NOMO-1 (cell line): ENCODE data around the gene MPDU1.
"Not testable (repeated sequence)": the region's sequence is repeated elsewhere in the genome, so short reads cannot be mapped to it uniquely, and the experiment has no call there.

Source experiments
- DNase-seq, 2 experiments: peaks; one replicate each; lab custom pipeline; 2025; ENCODE audit not compliant: unreplicated experiment in 2 of 2; lab: John Stamatoyannopoulos, UW

MPDU1 gene

DNA sequence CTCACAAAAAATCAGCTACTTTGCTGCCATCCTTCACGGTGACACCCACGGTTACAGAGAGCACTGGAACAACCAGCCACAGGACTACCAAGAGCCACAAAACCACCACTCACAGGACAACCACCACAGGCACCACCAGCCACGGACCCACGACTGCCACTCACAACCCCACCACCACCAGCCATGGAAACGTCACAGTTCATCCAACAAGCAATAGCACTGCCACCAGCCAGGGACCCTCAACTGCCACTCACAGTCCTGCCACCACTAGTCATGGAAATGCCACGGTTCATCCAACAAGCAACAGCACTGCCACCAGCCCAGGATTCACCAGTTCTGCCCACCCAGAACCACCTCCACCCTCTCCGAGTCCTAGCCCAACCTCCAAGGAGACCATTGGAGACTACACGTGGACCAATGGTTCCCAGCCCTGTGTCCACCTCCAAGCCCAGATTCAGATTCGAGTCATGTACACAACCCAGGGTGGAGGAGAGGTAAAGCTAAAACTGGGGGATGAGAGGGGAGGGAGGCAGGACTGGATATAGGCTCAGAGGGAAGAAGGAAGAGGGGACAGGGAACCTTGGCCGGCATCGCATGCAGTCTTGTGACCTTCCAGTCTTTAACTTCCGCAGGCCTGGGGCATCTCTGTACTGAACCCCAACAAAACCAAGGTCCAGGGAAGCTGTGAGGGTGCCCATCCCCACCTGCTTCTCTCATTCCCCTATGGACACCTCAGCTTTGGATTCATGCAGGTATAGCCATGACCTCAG lies 3.6 kb upstream of the MPDU1 start:
- DNase-seq: peak in 1 of 2 experiments; percentile 55

DNA sequence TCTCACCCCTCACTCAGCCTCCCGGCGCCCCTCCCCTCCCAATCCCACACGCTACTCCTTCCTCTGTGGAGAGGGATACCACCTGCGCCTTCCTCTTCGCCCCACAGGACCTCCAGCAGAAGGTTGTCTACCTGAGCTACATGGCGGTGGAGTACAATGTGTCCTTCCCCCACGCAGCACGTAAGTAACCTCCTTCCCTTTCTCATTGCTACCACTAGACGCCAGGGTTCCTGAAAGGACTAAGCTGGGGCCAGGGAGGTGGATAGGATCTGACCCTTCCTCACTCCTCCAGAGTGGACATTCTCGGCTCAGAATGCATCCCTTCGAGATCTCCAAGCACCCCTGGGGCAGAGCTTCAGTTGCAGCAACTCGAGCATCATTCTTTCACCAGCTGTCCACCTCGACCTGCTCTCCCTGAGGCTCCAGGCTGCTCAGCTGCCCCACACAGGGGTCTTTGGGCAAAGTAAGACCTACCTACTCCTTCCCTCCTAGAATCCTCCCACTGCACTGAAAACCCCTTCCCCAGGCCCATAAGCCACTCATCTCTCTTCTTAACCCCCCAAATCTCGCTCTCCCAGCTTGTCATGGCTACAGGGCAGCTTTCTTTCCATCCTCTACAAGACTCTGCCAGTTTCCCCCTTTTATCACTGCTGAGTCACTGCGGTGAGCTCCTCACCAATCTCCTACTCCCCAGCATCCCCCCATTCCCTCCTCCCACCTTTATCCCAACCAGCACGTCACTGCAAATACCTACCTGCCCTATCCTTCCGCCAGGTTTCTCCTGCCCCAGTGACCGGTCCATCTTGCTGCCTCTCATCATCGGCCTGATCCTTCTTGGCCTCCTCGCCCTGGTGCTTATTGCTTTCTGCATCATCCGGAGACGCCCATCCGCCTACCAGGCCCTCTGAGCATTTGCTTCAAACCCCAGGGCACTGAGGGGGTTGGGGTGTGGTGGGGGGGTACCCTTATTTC lies 2.8 kb upstream of the MPDU1 start:
- no peak for DNase-seq

DNA sequence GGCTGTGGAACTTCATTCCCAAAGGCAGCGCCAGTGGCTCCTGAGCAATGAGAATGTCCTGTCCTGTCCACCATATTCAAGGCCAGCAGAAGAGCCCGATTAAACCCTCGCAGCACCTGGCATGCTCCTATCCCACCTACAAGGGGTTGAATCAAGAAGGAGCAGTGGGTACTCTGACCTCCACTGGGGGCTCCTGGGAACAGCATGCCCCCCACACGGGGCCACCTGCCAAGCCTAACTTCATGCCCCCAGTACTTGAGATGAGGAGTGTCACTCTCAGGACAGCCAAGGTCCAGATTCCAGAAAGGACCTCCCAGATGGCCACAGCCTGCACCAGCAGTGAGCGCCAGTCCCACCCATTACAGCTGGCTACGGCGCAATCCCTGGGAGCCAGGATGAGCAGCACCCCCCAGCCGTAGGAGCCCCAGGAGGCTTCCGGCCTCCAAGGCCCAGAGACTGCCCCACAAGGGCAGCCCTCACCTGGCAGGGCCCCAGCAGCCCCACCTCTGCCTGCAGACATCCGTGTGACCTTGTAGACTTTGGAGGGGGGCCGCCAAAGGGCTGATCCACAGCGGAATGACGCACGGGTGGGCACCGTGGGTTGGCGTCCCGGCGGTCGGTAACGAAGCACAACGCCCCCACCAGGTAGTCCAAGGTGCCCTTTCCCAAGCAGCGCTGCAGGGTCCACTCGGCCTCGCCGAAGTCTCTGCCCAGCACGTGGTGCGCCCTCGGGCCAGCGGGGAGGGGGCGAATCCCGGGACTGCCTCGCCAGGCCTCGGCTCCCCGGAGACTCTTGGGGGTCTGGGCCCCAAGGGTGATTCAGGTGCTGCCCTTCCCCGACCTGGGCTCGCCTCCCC lies 1.0 kb upstream of the MPDU1 start:
- no peak for DNase-seq

DNA sequence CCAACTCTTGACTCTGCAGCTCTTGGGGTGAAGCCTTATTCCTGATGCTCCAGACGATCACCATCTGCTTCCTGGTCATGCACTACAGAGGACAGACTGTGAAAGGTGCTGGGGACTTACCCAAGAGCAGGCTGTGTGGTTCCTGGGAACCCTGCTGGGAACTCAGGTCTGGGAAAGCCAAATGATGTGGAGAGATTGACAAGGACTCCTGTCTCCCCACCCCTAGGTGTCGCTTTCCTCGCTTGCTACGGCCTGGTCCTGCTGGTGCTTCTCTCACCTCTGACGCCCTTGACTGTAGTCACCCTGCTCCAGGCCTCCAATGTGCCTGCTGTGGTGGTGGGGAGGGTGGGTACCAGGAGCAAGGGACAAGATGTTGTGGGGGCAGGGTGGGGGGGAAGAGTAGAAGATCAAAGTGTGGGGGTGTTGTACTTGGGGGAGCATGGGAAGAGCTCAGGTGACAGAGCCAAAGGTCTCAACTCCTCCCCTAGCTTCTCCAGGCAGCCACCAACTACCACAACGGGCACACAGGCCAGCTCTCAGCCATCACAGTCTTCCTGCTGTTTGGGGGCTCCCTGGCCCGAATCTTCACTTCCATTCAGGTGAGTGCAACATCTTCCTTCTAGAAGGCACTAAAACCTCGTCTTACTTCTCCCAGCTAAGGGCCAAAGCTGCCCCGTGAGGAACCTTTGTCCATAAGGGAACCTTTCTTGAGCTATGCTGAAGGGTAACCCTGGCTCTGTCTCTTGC lies 3.2 kb downstream of the MPDU1 start:
- peak in 1 of 2 experiments; percentile 26 for DNase-seq

DNA sequence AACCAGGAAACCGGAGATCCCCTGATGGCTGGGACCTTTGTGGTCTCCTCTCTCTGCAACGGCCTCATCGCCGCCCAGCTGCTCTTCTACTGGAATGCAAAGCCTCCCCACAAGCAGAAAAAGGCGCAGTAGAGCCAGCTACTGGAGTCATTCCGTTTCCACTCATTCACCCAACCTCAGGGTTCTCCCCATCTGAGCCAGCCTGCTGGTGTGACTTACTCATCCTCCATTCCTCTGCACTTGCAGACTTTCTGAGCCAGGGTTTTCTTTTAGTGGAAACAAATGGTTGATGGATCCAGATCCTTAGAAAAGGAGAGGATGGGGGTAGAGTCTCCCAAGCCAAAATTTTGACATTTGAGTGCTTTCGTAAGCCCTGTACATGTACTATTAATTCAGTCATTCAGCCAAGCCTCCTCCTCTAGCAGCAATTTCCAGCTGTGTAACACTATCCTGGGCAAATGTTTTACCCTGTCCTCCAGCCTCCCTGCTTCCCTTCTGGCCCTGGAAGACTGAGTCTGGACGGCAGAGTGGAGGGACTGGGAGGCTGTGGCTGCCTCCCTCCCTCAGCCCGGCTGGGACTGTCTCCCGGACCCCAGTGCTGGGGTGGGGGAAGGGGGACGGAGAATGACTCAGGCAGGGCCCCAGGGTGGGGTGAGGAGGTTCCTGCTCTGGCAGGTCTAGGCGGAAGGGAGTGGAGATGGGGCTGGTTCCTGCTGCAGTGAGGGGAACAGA lies 3.9 kb downstream of the MPDU1 start:
- peak; percentile 26 to 42 for DNase-seq

DNA sequence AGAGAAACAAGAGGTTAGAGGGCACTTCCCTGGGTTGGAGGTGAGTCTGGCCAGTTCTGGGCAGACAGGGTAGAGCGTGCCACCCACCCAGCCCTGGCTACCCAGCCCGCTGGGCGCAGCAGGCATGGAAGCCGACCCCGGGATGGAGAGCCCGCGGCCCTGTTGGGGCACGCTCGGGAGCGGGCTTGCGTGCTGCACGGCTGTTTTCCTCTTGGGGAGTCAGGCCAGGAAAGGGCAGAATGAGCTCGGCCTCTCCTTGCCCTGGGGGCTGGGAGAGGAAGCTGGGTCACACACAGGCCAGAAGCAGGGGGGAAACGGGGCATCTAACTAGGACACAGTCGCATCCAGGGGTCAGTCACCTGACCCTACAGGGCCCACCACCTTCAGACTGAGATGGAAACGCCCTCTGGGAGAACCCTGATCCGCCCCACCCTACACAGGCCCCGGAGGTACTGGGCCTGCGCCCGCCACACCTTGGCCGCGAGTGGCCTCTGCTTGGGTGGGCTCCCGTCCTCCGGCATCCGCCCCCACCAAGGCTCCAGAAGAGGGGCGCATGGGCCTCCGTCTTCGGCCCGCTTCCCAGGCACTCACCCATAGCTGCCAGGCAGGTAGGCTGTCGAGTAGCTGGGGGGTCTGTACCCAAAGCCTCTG lies 5.0 kb downstream of the MPDU1 start:
- no peak for DNase-seq

DNA sequence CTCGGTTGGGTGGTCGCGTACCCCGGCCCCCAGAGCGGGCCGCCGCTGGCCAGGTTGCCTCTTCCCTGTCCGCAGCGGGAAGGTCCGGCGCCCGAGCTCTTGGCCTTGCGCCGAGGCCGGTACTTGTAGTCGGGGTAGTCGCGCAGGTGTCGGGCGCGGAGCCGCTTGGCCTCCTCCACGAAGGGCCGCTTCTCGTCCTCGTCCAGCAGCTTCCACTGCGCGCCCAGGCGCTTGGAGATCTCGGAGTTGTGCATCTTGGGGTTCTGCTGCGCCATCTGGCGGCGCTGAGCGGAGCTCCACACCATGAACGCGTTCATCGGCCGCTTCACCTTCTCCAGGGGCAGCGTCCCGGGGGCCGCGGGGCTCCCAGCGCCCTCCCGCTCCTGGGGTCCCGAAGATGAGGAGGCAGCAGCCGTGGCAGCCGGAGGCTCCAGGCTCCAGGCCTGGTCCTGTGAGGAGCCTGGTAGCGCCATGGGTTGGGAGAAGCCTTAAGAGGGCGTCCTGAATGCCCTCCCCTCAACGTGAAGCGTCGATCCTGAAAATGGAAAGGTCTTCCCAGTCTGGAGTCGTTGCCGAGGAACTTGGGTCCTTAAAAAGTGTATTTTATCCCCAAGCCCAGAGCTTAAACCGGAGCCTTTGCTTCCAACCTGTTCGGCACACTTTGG lies 5.7 kb downstream of the MPDU1 start:
- DNase-seq: peak; percentile 63 to 74

DNA sequence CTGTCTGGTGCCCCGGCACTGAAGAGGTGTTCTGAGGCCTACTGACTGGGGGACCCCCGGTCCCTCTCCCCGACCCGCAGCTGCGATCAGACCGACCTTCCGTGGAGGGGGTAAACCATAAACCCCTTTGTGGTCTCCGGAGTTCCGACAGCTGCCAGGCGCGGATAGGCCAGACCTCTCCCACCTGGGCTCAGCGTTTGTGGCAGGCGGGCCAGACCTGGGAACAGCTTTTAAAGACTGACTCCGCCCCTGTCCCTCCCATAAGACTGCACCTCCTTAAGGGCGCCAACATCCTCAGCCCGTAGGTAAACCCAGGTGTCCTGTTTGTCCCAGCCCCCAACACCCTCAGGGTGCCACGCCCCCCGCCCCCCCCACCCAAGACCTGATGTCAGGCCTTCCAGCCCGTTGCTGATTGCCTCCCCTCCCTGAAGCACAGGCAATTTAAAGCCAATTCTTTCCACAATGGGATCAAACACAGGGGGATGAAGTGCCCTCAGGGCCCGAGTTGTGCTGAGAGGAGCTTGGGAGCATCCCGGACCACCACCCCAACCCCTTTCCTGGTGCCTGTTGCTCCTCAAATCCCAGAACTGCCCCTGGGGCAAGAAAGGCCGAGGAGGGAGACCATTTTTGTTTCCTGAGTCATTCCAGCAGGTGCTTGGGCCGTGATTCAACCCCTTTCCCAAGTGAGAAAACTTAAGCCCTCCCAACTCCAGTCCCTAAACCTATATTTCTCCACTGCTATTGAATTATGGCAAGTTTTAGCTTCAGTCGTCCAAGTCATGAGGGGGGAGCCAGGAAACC lies 6.4 kb downstream of the MPDU1 start, which contains the start of gene SOX15:
Gene SOX15 (minus strand): TSS at position 204 of the 801 bp plus-strand sequence. CDS start 418 bp downstream, outside the sequence.
- DNase-seq: no peak

DNA sequence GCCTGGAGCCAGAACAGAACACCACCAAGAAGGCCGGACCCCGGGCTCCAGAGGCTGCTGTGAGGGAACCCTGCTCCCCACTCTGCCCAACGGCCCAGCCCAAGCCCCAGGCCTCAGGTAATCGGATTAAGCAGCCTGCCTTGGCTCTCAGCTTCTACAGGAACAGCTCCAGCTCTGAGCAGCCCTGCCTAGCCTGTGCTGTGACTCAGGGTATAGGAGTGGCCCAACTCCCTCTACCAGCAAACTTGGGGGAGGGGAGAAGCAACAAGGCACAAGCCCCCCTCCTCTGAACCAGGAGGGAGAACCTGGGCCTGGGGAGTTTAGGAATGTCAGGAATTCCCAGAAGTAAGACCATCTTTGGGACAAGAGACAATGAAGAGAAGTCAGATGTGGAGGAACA lies 7.1 kb downstream of the MPDU1 start:
- no peak for DNase-seq

DNA sequence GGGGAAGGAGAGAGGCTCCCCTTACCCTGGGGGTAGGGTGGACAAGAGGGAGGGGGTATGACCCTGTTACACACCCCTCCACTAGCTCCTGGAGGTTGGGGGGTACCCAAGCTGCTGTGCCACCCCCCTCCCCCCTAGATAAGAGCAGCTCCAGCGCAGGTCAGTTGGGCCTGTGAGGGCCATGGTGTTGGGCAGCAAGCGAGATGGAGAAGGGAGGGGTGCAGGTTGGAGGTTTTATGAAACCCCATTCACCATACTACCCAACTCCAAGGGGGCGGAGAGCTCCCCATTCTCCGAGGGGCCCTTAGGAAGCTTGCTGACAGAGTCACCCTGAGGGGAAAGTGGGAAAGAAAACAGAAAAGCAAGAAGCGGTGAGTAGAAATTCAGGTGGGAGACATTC lies 7.9 kb downstream of the MPDU1 start:
- DNase-seq: no peak

DNA sequence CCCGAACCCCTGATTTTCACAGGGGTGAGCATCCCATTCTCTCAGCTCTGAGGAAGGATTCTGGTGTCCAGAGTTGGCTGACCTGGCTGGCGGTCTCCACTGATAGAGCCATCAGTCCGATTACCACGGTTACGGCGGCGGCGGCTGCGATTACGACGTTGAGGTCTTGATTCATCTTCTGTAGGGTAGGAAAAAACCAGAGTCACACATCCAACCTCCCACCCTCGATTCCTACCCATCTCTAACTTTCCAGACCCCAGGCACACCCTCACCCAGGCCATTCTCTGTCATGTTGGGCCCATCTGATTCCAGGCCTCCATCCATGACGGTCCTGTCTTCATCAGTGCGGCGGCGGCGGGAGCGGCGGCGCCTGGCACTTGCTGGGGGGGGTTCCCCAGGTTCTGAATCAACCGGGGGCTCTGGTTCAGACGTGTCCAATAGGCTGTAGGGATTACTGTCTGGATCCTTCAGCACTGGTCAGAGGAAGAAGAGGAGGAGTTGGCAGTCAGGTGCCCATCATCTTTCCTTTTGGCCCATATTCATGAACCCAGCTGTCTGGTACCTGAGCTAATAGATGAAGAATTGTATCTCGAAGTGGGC lies 8.9 kb downstream of the MPDU1 start:
- no peak for DNase-seq

DNA sequence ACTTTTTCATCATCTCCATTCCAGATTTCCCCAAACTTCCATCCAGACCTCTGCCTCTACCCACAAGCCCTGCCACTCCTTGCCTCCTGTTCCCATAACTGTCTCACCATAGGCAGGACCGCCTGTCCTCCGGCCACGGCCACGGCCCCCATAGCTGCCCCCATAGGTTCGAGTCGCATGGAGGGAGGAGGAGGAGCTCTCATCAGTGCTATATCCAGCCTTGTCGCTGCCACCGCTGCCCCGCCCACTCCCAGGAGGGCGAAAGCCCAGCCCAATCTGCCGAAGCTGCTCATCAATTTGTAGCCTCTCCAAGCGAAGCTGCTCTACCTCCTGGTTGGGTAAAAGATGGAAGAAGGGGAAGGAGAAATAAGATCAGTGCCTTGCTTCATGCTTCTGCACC lies 9.6 kb downstream of the MPDU1 start:
- no peak for DNase-seq

DNA sequence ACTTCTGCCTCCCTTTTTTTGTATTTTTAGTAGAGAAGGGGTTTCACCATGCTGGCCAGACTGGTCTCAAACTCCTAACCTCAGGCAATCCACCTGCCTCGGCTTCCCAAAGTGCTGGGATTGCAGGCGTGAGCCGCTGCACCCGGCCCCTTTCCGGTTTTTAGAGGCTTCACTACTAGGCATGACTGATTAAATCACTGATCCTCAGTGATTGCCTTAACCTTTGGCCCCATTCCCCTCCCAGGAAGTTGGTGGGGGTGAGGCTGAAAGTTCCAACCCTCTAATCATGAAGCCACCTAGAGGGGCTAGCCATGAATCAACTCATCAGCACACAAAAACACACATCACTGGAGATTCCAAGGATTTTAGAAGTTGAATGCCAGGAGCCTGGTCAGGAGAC lies 13.9 kb downstream of the MPDU1 start:
- DNase-seq: not testable (repeated sequence)

DNA sequence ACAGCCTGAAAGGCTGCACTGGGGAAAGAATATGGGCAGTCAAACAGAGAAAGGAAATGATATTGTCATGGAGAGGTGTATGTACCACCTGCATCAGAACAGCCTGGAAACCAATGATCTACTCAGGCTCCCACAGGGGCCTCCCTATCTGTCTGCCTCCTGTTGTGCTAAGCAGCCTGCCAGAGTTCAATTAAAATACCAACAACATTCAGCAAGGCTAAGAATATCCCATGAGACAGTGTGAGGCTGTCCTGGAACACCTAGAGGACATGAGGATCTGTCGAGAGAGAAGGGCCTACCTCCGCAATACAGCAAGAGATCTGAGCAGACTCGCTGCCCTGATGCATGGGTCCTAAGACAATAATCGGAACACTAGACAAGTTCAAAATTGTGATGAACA lies 22.6 kb downstream of the MPDU1 start:
- DNase-seq: no peak

DNA sequence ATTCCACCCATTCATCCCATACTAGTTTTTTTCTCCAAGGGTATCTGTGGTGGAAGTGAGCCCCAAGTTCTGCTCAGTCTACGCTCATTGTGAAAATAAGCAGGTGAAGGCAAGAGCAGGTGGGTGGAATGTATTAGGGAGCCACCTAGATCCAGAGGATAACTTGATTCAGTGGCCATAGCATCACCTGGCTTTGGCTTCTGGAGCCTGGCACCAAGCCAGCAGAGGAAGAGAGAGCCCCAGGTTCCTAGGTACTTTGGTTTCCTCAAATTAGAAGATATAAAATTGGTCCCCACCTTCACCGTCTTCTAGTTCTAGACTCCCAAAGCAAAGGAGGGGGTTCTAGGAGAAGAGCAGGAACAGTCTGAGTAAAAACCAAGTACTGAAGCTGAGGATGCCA lies 27.0 kb downstream of the MPDU1 start:
- DNase-seq: no peak

DNA sequence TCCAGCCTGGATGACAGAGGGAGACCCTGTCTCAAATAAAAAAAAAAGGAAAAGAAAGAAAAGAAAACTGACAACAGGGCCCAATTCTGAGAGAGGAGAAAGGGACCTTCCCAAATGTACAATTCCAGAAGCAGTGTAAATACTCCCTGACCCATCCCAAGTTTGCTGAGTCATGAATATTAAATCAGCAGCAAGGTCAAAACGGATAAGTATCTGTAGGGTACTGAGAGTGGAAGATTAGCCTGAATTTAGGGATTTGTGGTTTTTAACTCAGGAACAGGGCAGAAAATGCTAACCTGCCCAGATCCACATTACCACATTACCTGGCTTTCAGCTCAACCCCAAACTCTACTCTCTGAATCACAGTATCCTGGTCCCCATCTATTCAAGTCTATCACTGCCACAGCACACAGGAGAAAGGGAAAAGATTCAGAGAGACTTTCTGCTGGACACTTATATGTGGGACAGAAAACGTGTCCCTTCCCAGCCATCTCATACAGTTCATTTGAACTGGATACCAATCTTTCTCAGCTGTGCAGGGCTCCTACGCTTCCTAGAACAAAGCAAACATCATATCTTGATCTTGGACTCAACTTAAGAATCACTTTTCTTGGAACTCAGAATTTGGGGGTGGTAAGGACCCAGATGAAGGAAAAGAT lies 28.1 kb downstream of the MPDU1 start:
- no peak for DNase-seq

DNA sequence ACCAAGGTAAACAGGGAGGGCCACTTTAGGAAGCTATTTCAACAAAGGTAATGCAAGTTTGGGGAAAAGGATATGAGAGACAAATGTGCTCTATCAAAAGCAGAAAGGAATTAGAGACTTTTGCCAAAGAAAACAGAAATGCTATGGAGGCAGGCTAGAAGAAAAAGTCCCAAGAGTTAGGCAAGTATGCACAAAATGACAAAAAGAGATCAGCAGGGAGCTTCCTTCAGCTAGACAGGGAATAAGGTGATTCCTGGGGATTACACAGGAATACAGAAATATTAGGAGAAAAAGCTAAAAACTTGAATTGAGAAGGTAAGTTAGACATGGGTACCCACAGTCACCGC lies 28.6 kb downstream of the MPDU1 start:
- DNase-seq: no peak
